GM12891 (cell line): ENCODE measurements around the gene SOX9.

Source experiments
- POLR2A ChIP-seq: IDR thresholded peaks from 2 replicates; pipeline ENCODE4 v1.6.1; 2011; ENCODE audit warnings: low read depth, low read length, control low read depth
- POLR2AphosphoS5 ChIP-seq: IDR thresholded peaks from 2 replicates; pipeline ENCODE4 v1.6.1; 2011; ENCODE audit warnings: low read depth, low read length, control low read depth
- SPI1 ChIP-seq: IDR thresholded peaks from 2 replicates; pipeline ENCODE4 v1.6.1; 2011; ENCODE audit warnings: low read depth, low read length, control low read depth

DNA sequence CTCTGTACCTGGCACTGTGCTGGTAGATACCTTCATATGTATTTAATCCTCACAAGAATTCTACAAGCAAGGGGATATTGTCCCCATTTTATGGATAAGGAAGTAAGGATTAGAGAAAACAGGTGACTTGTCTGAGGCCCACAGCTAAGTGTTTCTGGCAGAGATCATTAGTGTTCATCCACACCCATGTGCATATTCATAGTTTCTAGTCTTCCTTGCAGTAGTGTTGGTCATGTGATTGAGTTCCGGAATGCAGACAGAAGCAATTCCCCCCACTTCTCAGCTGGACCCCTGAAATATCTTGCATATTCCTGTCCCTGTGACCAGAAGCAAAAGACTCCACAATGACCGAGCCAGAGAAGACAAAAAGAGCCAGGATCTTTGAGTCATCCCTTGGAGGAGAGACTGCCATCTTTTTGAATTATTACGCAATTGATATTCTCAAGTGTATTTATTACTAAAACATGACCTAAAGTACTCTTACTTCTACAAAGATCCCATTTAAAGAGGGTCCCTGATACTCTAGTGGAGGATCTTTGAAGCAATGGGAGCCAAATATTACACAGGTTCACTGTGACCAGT lies 43.4 kb downstream of the SOX9 start:
- no peak for TF ChIP-seq POLR2A
- no peak for TF ChIP-seq POLR2AphosphoS5
- TF ChIP-seq SPI1: no peak
